ENCODE measurements around the gene C2orf78. TPM values are rescaled to one million over a fixed set of nuclear protein-coding genes. Genes with fewer than 3 reads are reported as not detected.
"Not testable (repeated sequence)": the region's sequence is repeated elsewhere in the genome, so short reads cannot be mapped to it uniquely, and the experiment has no call there.

C2orf78 gene
- total RNA-seq, 1 donor from 2014 or later: not detected

DNA sequence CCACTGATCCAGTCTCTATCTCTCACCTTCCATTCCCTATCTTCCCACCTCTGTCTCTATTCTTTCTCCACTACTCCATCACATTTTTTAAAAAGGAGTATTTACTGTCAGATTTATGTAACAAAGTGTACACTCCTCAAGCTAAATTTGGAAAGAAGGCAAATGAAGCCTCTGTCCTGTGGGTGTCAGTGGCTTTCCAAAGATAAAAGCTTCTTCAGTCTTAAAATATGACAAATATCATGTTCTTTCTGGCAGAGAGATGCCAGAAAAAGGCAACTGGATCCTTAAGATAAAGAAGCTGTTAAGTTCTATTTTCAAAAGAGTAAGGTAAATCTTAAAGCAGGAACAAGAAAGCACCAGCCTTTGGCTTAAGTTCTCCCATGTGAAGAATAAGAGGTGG is 11.2 kb upstream of the C2orf78 start:
- DNase-seq (ENCODE audit: low spot score): no peak
- no peak overlapping the region for H3K4me3 Mint-ChIP-seq (ENCODE audit: unreplicated experiment)
- H3K36me3 Mint-ChIP-seq (ENCODE audit: low read depth): peaks cover 36% of the 10 kb centered on the region
- H3K4me1 Mint-ChIP-seq (ENCODE audit: low read depth): peaks cover 17% of the 10 kb centered on the region
- no peaks in the 10 kb centered on the region for H3K9me3 Mint-ChIP-seq (ENCODE audit: low read depth)
- TF ChIP-seq, protein P1, sequence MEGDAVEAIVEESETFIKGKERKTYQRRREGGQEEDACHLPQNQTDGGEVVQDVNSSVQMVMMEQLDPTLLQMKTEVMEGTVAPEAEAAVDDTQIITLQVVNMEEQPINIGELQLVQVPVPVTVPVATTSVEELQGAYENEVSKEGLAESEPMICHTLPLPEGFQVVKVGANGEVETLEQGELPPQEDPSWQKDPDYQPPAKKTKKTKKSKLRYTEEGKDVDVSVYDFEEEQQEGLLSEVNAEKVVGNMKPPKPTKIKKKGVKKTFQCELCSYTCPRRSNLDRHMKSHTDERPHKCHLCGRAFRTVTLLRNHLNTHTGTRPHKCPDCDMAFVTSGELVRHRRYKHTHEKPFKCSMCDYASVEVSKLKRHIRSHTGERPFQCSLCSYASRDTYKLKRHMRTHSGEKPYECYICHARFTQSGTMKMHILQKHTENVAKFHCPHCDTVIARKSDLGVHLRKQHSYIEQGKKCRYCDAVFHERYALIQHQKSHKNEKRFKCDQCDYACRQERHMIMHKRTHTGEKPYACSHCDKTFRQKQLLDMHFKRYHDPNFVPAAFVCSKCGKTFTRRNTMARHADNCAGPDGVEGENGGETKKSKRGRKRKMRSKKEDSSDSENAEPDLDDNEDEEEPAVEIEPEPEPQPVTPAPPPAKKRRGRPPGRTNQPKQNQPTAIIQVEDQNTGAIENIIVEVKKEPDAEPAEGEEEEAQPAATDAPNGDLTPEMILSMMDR (IDR thresholded peaks at IDR 0.05): no peak
- no peak overlapping the region for H3K27ac Mint-ChIP-seq (ENCODE audit: unreplicated experiment)
- H3K27me3 Mint-ChIP-seq (ENCODE audit: low read depth): no peaks in the 10 kb centered on the region

DNA sequence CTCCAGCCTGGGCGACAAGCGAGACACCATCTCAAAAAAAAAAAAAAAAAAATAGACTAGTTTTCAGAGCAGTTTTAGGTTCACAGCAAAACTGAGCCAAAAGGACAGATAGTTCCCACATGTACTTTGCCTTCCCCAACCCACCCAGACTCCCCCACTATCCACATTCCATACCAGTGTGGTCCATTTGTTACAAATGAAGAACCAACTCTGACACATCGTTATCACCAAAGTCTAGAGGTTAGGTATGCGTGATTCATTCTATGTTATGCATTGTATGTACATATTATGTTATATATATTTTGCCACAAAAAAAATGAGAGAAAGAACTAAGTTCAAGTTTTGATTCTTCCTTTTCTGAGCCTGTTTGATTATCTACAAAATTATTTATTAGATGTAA is 7.6 kb upstream of the C2orf78 start:
- TF ChIP-seq, protein P1 (IDR thresholded peaks at IDR 0.05): no peak
- Mint-ChIP-seq H3K27me3 (ENCODE audit: low read depth) (no peaks in the 10 kb centered on the region), H3K36me3 (ENCODE audit: low read depth) (peaks cover 24% of the 10 kb centered on the region), H3K4me3 (ENCODE audit: unreplicated experiment) (no peak overlapping the region), H3K4me1 (ENCODE audit: low read depth) (peaks cover 31% of the 10 kb centered on the region), H3K27ac (ENCODE audit: unreplicated experiment) (no peak overlapping the region), H3K9me3 (ENCODE audit: low read depth) (no peaks in the 10 kb centered on the region)
- no peak for DNase-seq (ENCODE audit: low spot score)

DNA sequence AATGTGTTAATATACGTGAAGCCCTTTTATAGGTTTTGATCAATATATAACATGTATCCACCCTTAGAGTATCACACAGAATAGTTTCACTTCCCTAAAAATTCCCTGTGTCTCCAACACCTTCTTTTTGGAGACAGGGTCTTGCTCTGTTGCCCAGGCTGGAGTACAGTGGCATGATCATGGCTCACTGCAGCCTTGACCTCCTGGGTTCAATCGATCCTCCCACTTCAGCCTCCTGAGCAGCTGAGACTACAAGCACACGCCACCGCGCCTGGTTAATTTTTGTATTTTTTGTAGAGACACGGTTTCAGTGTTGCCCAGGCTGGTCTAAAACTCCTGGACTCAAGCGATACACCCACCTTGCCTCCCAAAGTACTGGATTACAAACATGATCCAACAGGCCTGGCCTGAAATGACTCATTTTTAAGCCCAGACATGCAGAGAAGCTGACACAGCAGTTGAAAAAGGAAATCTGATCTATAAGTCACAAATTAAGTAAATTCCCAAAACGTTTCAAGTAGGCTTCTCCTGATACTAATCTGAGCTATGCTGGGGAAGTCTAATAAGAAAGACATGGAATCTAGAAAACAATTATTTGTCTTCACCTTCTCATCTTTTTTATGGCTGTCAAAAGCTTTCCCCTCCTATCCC is 7.0 kb upstream of the C2orf78 start:
- Mint-ChIP-seq H3K36me3 (ENCODE audit: low read depth) (peaks cover 23% of the 10 kb centered on the region), H3K4me1 (ENCODE audit: low read depth) (peaks cover 31% of the 10 kb centered on the region), H3K27me3 (ENCODE audit: low read depth) (no peaks in the 10 kb centered on the region), H3K27ac (ENCODE audit: unreplicated experiment) (peak overlapping the region; percentile 83), H3K4me3 (ENCODE audit: unreplicated experiment) (no peak overlapping the region), H3K9me3 (ENCODE audit: low read depth) (no peaks in the 10 kb centered on the region)
- no peak for DNase-seq (ENCODE audit: low spot score)
- TF ChIP-seq, protein P1 (IDR thresholded peaks at IDR 0.05): no peak

DNA sequence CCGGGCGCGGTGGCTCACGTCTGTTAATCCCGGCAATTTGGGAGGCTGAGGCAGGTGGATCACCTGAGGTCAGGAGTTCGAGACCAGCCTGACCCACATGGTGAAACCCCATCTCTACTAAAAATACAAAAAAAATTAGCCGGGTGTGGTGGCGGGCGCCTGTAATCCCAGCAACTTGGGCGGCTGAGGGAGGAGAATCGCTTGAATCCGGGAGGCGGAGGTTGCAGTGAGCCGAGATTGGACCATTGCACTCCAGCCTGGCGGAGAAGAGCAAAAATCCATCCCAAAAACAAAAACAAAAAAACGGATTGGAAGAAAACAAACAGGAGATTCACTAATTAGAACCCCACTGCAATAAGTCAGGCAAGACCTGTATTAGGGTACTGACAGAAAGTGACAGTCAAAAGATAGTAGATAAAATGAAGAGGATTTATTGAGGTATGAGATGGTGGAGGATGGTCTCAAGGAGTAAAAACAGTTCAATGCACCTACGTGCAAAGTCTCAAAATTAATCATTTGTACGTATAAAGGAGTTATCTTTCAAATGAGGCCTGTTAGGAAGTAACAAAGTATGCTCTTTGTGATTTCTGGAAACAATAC is 5.0 kb upstream of the C2orf78 start:
- H3K4me3 Mint-ChIP-seq (ENCODE audit: unreplicated experiment): peak overlapping the region; percentile 90
- peaks cover 31% of the 10 kb centered on the region for H3K4me1 Mint-ChIP-seq (ENCODE audit: low read depth)
- H3K27me3 Mint-ChIP-seq (ENCODE audit: low read depth); H3K9me3 Mint-ChIP-seq (ENCODE audit: low read depth); DNase-seq (ENCODE audit: low spot score): not testable (repeated sequence)
- H3K36me3 Mint-ChIP-seq (ENCODE audit: low read depth): peaks cover 17% of the 10 kb centered on the region
- H3K27ac Mint-ChIP-seq (ENCODE audit: unreplicated experiment): peak overlapping the region; percentile 97

GRCh38 chr2:73779467-73780236 is 4.3 kb upstream of the C2orf78 start, which contains the start of gene DUSP11:
Gene DUSP11 (minus strand): TSS chr2:73780103. CDS start chr2:73779974, 129 bp downstream.
- DNase-seq (ENCODE audit: low spot score): peak; percentile 97
- Mint-ChIP-seq H3K36me3 (ENCODE audit: low read depth) (peaks cover 11% of the 10 kb centered on the region), H3K27me3 (ENCODE audit: low read depth) (no peaks in the 10 kb centered on the region), H3K9me3 (ENCODE audit: low read depth) (no peaks in the 10 kb centered on the region), H3K27ac (ENCODE audit: unreplicated experiment) (peak within 1 kb of the TSS; percentile 97), H3K4me3 (ENCODE audit: unreplicated experiment) (peak within 1 kb of the TSS; percentile 90), H3K4me1 (ENCODE audit: low read depth) (peaks cover 31% of the 10 kb centered on the region)
- TF ChIP-seq, protein P1 (IDR thresholded peaks at IDR 0.05): peak; percentile 92

Data from chondrocyte (in vitro differentiated cells).